ENCODE measurements around the gene HS1BP3.

Gene HS1BP3

DNA sequence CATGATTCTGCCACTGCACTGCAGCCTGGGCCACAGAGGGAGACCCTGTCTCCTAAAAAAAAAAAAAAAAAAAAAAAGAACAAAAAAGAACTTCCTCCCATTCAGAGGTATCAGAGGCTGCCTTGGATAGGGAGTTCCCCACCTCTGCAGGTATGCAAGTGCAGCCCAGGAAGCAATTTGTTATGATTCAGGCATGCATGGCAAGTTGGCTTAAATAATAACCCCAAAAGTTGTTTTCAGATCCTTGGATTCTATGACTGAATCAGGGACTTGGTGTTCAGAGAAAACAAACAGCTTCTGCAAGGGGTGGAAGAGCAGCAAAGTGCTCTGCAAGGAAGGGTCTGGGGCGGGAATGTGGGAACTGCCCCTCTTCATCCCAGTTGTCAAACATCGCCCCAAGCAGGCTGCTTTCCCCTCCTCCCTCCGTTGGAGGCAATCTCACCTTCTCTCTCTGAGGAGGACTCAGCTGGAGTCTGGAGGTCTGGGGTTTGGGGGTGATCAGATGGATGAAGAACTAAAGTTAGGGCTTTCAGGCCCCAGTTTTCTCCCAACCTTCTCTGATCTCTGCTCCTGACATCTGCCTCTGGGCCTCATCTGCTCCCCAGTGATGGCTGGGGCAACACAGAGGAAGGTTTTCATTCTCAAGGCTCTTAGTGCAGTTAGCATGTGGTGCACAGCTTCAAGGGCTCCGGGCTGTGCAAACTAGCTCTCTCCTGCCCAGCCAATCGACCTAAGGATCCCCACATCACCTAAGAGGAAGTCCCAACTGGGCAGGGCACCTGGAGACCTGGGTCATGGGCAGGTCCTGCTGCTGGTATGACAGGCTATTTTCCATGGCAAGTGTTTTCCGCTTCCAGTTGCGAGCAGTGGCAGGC, 12.5 kb upstream of the HS1BP3 start:
- no peak for DNase-seq

DNA sequence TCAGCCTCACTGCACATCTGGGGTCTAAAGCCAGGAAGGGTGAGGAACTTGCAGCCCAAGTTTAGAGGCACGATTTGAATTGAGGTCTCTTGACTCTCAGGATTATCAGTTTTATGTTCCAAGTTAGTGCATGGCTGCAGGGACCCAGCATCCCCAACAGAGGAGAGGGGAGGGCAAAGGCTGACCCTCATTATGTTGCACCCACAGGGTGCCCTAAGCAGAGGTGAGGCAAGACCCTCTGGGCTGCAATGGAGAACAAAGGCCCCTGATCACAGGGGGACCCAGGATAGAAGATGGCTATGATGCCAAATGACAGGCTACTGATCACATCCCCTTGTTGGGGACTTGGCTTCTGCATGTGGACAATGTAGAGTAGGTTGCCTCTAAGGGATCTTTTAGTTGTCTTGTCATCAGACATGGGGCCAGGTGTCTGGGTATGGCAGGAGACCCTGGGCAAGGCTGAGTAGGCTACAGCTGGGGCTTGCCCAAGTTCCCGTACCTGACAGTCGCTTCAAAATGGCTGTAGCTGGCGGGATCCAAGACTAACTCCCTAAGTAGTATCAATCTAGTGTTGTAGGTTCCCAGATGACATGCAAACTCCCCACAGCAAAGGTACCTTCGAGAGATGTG, 11.5 kb upstream of the HS1BP3 start:
- no peak for DNase-seq

DNA sequence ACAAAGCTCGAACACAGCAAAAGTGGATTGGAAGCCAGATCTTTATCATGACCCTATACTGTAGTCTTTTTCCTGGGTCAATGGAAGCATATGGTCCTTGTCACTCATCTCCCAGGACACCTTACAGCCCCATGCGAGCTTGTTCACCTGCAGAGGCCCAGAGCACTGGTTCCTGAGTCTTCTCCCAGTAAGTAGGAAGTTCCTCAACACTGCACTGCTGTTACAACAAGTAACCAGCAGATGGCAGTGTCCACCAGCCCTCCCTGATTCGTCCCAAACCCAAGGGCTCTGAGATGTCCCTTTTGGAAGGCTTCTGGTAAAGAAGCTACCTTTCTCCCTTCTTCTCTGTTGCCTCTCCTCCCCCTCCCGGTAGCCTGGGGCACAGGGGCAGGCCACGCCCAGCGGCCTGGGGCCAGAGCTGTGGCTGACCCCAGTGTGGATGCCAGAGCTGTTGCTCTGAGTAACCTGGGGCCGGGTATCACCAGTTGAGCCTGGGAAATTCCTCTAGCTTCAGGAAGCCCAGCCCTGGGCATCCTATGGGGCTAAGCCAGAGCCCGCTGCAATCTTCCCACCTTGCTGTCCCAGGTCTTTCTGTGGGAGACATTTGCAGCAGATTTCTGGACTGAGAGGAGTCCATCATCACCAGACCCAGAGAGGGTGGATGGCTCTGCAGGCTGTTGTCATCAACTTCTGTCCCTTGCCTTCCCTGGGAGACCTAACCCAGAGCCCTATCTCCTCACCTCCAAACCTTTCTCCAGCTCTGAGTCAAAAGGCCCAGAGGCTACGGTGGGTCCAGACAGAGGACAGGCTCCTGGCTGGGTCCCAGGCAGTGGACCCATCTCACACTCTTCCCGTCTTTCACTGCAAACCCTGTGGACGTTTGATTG, 10.8 kb upstream of the HS1BP3 start:
- peak; percentile 54 to 61 for DNase-seq

DNA sequence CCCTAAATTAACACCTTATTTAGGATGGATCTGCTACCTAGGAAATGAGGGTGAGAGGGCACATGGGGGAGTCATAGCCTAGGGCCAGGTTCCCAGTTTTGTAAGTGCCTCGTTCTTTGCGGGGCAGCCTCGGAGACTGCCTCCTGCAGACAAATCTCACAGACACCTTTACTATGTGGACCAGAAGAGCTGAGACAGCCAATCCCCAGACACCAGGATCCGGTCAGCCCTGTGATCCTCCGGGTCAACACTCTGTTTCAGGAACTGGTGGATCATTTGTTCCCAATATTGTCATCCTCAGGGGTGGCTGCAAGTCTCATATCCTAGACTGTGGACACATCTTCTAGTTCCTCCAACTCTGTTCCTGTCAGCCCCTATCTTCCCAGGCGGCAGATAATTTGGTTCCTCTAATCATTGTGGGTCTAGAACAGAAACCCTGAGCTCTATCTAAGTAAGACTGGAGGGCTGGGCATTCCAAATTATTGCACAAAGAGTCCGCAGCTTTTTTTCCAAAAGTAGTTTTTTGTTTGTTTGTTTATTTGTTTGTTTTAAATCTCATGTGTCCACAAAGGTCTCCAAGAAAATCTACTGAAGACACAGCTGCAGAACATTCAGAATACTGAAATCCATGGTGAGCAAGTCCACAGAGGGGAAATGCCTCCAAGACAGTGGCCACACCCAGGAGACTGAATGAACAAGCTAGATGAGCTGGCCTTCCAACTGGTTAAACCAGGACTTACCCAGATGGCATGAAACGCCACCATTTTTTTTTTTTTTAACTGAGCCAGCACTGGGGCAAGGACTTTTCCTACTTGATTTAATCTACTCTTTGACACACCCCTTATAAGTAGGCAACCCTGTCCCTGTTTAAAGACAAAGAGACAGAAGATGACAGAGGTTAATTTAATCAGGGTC, 9.9 kb upstream of the HS1BP3 start:
- DNase-seq: no peak

DNA sequence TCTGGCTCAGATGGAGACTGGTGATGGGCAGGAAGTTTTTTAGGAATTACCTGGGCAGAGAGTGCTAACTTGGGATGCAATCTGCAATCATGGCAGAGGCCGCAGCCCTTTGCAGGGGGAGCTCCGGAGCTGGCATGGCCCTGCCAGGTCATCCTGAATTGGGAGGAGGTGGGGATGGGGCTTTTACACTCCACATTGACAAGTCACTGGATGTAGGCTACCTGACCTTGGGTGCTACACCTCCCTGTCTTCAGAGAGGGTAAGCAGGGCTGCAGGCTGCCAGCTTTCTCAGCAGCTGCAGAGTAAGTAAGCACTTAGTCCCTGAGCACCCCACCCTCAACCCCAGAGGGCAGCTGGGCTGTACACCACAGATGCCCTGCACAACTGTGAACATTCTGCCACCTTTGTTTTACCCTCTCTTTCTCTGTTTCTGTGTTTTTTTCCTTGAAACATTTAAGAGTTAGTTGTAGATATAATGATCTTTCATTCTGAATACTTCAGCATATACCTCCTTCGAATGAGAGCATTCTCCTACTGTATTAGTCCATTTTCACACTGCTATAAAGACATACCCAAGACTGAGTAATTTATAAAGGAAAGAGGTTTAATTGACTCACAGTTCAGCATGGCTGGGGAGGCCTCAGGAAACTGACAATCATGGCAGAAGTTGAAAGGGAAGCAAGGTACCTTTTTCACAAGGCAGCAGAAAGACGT, 6.8 kb upstream of the HS1BP3 start:
- no peak for DNase-seq

DNA sequence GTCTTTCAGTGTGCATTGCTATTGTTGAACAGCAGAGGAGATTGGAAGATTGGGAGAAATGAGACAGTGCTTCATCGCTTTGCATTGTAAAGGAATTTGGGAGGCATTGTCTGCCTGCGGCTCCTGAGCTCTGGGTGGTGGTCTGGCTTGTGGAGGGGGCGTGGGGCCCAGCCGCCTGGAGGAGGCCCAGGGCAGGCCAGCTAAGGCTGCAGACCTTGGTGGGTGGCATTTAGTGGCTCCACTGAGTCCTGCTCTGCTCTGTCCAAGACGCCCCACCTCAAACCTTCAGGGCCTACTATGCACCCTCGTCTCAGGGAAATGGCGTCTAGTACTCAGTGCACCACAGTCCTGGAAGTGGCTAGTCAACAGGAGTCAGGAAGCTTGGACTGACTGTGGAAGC, 5.7 kb upstream of the HS1BP3 start:
- DNase-seq: no peak

DNA sequence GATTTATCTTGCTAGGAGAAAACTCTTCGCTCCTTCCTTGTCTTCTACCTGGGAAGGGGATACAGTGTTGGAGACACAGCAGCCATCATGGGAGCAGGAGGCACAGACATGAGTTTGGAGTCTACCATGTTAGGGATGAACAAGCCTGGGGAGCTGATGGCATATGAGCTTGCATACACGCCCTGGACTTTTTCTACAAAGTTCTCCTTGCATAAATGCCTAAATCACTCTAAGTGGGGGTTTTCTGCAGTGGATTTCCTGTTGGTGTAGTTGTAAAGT, 3.6 kb upstream of the HS1BP3 start:
- no peak for DNase-seq

DNA sequence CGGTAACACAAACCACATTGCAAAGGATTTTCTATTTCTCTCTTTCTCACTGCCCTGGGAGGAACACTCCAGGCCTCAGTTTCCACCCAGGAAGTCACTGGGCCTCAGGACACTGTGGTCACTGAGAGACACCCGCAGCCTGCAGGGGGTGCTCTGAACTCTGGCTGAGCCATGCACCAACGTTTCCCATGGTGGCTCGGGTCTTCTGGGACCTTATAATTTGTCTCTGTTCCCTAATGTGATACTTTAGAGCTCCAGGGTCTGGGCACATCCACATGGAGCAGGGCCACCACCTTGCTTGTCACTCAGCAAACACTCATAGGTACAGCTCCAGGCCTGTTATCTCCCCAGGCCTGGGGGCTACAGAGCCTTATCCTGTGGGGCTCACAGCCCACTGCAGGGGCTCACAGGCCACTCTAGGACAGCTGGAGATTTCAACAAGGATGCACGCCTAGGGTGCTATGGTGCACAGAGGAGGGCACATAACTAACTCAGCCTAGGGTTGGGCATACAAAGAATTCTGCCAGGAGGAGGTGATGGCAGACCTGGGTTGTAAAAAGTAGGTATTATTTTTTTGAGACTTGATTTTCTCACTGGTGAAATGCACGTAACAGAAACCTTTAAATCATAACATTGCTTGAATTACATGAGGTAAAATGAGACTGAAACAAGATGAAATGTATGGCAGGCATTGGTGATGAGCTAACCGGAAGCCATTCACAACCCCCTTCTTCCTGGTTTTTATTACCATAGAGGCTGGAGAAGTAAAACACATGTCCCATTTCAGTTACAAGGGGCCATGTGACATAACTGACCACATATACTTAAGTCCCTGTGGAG, 3.0 kb upstream of the HS1BP3 start:
- no peak for DNase-seq

DNA sequence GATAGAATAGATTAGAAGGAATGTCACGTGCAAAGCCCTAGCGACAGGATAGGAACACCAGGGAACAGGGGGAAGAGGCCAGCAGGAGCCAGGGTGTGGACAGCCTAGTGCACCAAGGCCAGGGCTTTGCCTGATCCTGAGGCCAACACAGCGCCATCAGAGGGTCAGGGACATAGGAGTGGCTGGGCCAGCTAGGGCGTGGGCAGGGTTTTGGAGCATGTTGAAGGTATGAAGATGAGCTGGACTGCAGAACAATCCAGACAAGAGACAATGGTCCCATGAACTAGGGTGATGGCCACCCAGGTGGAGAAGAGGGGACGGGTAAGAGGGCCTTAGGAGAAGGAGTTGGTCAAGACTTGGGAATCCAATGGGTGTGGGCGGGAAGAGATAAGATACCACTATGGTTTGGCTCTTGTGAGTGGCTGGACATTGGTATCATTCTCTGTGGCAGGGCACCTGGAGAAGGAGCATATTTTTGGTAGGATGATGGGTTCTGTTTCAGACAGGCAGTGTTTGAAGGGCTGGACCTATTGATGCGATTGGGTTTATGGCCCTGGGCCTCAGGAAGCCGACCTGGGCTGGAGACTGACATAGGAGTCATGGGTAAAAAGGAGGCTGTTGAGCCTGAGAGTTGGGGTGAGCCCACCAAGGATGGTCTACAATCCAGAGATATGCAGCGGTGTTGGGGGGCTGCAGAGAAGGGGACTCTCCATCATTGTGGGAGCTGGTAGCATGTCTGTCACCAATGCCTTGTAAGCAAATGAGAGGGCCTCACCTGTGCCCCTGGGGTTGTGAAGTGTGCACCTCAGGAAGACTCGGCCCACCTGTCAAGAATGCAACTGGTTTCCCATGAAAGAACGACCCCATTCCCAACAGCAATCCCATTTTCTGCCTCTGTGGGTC, 2.0 kb upstream of the HS1BP3 start:
- no peak for DNase-seq

GRCh38 chr2:20652141-20652540, 1.2 kb upstream of the HS1BP3 start:
- no peak for DNase-seq

GRCh38 chr2:20651731-20652099, 817 bp upstream of the HS1BP3 start:
- DNase-seq: no peak

- DNase-seq: no peak
These were observed 463 bp downstream of the HS1BP3 start for GRCh38 chr2:20650393-20650876.

- DNase-seq: no peak
These were observed 922 bp downstream of the HS1BP3 start for GRCh38 chr2:20649976-20650375.

DNA sequence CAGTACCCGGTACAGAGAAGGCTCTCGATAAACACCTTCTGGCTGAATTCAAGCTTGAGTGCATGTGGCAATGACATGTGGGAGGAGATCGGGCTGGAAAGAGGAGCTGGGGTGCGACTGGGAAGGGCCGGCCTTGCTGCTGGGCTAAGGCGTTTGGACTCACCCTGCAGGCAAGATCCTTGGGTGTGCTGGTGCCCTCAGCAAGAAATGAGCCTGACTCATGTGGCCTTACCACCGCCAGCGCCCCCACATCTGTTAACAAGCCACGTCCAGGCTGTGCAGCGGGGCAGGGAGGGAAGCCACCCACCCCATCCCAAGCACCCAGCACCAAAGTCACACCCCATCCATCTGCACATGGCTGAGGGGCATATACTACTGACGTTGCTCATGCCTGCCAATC, 1.3 kb downstream of the HS1BP3 start:
- no peak for DNase-seq

DNA sequence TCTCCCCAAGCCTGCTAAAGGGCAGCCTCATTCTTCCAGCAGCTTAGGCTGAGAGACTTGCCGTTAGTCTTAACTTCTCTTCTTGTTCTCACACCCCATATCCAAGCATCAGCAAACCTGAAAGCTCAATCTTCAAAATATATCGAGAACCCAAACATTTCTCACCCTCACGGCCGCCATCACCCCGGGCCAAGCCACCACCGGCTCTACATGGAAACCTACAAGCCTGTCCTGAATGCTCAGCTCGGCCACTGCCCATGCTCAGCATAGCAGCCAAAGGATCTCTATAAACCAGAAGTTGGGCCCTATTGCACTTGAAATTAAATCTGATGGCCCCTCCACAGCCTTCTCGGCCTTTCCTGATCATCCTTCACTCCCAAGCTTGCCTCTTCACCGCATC, 2.1 kb downstream of the HS1BP3 start:
- no peak for DNase-seq

- no peak for DNase-seq
These were observed 2.7 kb downstream of the HS1BP3 start for GRCh38 chr2:20648206-20648605.

DNA sequence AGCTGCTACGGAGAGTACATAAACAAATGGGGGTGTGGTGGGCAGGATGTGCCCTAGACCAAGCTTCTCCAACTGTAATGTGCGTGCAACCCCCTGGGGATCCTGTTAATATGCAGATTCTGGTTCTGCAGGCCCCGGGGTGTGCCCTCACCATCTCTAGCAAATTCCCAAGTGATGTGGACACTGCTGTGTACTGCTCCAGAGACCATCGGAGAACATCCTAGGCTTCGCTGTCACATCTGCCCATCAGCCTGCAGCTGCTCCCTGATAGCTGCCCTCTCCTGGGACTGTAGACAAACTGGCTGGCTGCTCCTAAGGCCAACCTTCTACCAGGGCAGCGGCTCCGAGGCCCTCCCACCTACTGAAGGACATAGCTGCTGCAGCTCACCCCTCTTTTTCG, 3.2 kb downstream of the HS1BP3 start:
- DNase-seq: no peak

DNA sequence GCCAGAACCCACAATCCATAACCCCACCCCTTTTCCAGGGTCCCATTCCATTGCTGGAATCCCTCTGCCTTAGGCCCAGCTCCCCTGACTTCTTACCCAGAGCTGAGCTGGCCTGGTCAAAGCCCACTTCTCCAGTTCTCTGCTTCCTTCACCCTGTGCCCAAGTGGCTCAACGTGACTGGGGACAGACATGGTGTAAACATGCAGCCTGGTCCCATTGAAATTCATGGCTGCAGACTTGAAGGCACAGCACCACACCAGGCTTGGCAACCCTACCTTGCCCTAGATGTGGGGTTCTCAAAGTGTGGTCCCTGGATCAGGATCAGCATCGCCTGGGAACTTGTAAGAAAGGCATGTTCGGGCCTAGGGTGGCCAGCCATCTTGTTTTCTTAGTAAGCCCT, 3.7 kb downstream of the HS1BP3 start:
- DNase-seq: no peak

- DNase-seq: no peak
These were observed 4.5 kb downstream of the HS1BP3 start for GRCh38 chr2:20646446-20646845.

DNA sequence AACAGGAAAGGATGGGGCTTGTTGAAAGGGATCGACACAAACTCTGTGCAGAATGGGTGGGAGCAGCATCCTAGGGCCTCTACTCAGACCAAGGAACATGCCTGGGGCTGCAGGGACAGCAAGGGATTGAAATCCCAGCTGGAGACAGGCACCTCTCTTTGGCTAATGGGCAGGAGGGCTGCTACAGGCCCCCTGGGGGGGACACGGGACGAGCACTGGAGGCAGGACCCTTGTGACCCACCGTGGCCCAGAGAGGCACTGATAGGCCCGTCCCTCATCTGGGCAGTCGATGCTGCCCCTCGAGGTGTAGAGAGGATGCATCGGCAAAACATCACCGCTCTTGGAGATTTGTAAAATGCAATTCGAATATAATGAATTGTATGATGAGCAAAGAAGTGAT, 5.1 kb downstream of the HS1BP3 start:
- no peak for DNase-seq

All from stimulated activated CD4-positive, alpha-beta T cell treated with anti-CD3 and anti-CD28 coated beads, Interleukin-2, amount 100 ng/mL, for 48 hours (primary cell).